HepG2 (cell line): ENCODE data around the gene RTCA. TPM values are rescaled to one million over a fixed set of nuclear protein-coding genes. Genes with fewer than 3 reads are reported as not detected.

Experiments
- ETV5 ChIP-seq: IDR thresholded peaks from 2 replicates; pipeline ENCODE4 v1.6.1; 2018; ENCODE audit warnings: missing biosample characterization, missing genetic modification reagents, inconsistent platforms, borderline replicate concordance
- NFIB ChIP-seq: sonication (generic); formaldehyde crosslinking; IDR thresholded peaks from 2 replicates; pipeline ENCODE4 v1.9.0; 2021; ENCODE audit warnings: missing genetic modification reagents, mild to moderate bottlenecking, borderline replicate concordance
- ZNF33A ChIP-seq: sonication (generic); formaldehyde crosslinking; IDR thresholded peaks from 2 replicates; pipeline ENCODE4 v1.5.1; 2020; ENCODE audit warnings: missing genetic modification reagents, mild to moderate bottlenecking, moderate library complexity, borderline replicate concordance
- polyA plus RNA-seq, 8 experiments: library from polyadenylated mRNA; depleted of rRNA in 3 of 8; stranded (reverse) in 7 of 8; unstranded in 1 of 8; fragments of >200 nt; fragmentation: Illumina TruSeq in 4 of 8; extraction: Trizol in 4 of 8; gene quantifications; 2 replicates each; pipeline versions ENCODE4 v1.2.1 to v1.2.3, GENCODE V29; 2011 to 2016; ENCODE audit warnings: low read depth in 4 of 8, missing spikeins in 1 of 8, mixed read lengths in 1 of 8; ENCODE audit not compliant: insufficient read depth in 1 of 8
- total RNA-seq, 5 experiments: library from RNA; depleted of rRNA; stranded (reverse); fragments of >200 nt; fragmentation: Illumina TruSeq; extraction: Trizol; gene quantifications; 2 replicates each; pipeline ENCODE4 v1.2.3, GENCODE V29; 2016; ENCODE audit warnings: low read depth in 1 of 5
- TF ChIP-seq, protein P1 (sequence below): sonication (generic); formaldehyde crosslinking; IDR thresholded peaks from 2 replicates; pipeline ENCODE4 v1.9.0; 2021; ENCODE audit warnings: mild to moderate bottlenecking, missing genetic modification reagents
- TF ChIP-seq, protein P2 (sequence below): sonication (generic); formaldehyde crosslinking; IDR thresholded peaks from 2 replicates; pipeline ENCODE4 v1.8.0; 2022; ENCODE audit warnings: mild to moderate bottlenecking, missing genetic modification reagents, moderate library complexity
- TF ChIP-seq, protein P3 (sequence below): sonication (generic); formaldehyde crosslinking; IDR thresholded peaks from 2 replicates; pipeline ENCODE4 v1.5.0; 2020; ENCODE audit warnings: mild to moderate bottlenecking, missing genetic modification reagents
- TF ChIP-seq, protein P4 (sequence below): IDR thresholded peaks from 2 replicates; pipeline ENCODE4 v1.6.1; 2016; ENCODE audit warnings: low read depth, borderline replicate concordance
- TF ChIP-seq, protein P5 (sequence below): sonication (generic); formaldehyde crosslinking; IDR thresholded peaks from 2 replicates; pipeline ENCODE4 v1.4.0; 2020; ENCODE audit warnings: missing genetic modification reagents

RTCA gene
- total and polyA plus RNA-seq, 2 of the 13 experiments (the other 11 are each of a cell fraction or from before 2014, with no cell fraction given): 22.7 to 31.0 TPM

DNA sequence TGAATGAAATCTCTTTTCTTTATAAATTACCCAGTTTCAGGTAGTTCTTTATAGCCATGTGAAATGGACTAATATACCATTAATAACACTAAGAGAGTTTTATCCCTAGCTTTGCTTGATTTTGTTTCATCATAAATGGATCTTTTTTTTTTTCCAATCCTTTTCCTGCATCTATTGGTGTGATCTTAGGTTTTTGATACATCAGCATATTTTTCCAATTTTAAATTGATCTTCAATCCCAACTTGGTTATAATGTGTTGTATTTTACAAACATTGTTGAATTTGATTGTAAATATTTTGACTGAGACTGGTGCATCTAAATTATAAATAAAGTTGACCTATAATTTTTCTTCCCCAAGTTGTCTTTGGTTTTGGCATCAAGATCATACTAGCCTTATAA is 4.3 kb upstream of the RTCA start (continued):
- TF ChIP-seq, protein P1, sequence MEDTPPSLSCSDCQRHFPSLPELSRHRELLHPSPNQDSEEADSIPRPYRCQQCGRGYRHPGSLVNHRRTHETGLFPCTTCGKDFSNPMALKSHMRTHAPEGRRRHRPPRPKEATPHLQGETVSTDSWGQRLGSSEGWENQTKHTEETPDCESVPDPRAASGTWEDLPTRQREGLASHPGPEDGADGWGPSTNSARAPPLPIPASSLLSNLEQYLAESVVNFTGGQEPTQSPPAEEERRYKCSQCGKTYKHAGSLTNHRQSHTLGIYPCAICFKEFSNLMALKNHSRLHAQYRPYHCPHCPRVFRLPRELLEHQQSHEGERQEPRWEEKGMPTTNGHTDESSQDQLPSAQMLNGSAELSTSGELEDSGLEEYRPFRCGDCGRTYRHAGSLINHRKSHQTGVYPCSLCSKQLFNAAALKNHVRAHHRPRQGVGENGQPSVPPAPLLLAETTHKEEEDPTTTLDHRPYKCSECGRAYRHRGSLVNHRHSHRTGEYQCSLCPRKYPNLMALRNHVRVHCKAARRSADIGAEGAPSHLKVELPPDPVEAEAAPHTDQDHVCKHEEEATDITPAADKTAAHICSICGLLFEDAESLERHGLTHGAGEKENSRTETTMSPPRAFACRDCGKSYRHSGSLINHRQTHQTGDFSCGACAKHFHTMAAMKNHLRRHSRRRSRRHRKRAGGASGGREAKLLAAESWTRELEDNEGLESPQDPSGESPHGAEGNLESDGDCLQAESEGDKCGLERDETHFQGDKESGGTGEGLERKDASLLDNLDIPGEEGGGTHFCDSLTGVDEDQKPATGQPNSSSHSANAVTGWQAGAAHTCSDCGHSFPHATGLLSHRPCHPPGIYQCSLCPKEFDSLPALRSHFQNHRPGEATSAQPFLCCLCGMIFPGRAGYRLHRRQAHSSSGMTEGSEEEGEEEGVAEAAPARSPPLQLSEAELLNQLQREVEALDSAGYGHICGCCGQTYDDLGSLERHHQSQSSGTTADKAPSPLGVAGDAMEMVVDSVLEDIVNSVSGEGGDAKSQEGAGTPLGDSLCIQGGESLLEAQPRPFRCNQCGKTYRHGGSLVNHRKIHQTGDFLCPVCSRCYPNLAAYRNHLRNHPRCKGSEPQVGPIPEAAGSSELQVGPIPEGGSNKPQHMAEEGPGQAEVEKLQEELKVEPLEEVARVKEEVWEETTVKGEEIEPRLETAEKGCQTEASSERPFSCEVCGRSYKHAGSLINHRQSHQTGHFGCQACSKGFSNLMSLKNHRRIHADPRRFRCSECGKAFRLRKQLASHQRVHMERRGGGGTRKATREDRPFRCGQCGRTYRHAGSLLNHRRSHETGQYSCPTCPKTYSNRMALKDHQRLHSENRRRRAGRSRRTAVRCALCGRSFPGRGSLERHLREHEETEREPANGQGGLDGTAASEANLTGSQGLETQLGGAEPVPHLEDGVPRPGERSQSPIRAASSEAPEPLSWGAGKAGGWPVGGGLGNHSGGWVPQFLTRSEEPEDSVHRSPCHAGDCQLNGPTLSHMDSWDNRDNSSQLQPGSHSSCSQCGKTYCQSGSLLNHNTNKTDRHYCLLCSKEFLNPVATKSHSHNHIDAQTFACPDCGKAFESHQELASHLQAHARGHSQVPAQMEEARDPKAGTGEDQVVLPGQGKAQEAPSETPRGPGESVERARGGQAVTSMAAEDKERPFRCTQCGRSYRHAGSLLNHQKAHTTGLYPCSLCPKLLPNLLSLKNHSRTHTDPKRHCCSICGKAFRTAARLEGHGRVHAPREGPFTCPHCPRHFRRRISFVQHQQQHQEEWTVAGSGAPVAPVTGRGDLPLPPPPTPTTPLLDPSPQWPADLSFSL (CRISPR knock-in tag): no peak
- TF ChIP-seq, protein P2, sequence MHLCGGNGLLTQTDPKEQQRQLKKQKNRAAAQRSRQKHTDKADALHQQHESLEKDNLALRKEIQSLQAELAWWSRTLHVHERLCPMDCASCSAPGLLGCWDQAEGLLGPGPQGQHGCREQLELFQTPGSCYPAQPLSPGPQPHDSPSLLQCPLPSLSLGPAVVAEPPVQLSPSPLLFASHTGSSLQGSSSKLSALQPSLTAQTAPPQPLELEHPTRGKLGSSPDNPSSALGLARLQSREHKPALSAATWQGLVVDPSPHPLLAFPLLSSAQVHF (CRISPR knock-in tag): no peak
- TF ChIP-seq, protein P3, sequence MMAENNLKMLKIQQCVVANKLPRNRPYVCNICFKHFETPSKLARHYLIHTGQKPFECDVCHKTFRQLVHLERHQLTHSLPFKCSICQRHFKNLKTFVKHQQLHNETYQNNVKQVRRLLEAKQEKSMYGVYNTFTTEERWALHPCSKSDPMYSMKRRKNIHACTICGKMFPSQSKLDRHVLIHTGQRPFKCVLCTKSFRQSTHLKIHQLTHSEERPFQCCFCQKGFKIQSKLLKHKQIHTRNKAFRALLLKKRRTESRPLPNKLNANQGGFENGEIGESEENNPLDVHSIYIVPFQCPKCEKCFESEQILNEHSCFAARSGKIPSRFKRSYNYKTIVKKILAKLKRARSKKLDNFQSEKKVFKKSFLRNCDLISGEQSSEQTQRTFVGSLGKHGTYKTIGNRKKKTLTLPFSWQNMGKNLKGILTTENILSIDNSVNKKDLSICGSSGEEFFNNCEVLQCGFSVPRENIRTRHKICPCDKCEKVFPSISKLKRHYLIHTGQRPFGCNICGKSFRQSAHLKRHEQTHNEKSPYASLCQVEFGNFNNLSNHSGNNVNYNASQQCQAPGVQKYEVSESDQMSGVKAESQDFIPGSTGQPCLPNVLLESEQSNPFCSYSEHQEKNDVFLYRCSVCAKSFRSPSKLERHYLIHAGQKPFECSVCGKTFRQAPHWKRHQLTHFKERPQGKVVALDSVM (CRISPR knock-in tag): no peak
- TF ChIP-seq, protein P4, sequence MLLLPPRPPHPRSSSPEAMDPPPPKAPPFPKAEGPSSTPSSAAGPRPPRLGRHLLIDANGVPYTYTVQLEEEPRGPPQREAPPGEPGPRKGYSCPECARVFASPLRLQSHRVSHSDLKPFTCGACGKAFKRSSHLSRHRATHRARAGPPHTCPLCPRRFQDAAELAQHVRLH (CRISPR knock-in tag): no peak
- TF ChIP-seq, protein P5, sequence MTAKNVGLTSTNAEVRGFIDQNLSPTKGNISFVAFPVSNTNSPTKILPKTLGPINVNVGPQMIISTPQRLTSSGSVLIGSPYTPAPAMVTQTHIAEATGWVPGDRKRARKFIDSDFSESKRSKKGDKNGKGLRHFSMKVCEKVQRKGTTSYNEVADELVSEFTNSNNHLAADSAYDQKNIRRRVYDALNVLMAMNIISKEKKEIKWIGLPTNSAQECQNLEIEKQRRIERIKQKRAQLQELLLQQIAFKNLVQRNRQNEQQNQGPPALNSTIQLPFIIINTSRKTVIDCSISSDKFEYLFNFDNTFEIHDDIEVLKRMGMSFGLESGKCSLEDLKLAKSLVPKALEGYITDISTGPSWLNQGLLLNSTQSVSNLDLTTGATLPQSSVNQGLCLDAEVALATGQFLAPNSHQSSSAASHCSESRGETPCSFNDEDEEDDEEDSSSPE: no peak
- TF ChIP-seq ETV5 (CRISPR knock-in tag) (no peak), NFIB (no peak), ZNF33A (no peak)
